GM23248 (cell line): ENCODE results near the gene MAML3. TPM values are rescaled to one million over a fixed set of nuclear protein-coding genes. Genes with fewer than 3 reads are reported as not detected.

Source experiments
- DNase-seq: peaks from one replicate; pipeline ENCODE4 v3.0.0-alpha.2; 2015
- H2AFZ ChIP-seq: fragments of 200-600 bp; sonication (generic); 2 replicates; pipeline ENCODE4 v1.6.1; 2016; ENCODE audit warnings: antibody characterized with exemption
- H3F3A ChIP-seq: fragments of 200-600 bp; sonication (generic); 2 replicates; pipeline ENCODE4 v1.6.1; 2016; ENCODE audit warnings: mild to moderate bottlenecking, antibody characterized with exemption, mixed run types; ENCODE audit not compliant: insufficient read depth
- H3K27ac ChIP-seq: fragments of 200-600 bp; sonication (generic); 2 replicates; pipeline ENCODE4 v1.5.1; 2016; ENCODE audit warnings: mild to moderate bottlenecking
- H3K27me3 ChIP-seq: fragments of 200-600 bp; sonication (generic); replicated peaks from 2 replicates; pipeline ENCODE4 v1.6.1; 2016; ENCODE audit warnings: mild to moderate bottlenecking; ENCODE audit not compliant: insufficient read depth
- H3K36me3 ChIP-seq: fragments of 200-600 bp; sonication (generic); 2 replicates; pipeline ENCODE4 v1.6.1; 2016; ENCODE audit warnings: low read depth, mild to moderate bottlenecking
- H3K4me1 ChIP-seq: fragments of 200-600 bp; sonication (generic); 2 replicates; pipeline ENCODE4 v1.6.1; 2016; ENCODE audit warnings: mild to moderate bottlenecking; ENCODE audit not compliant: insufficient read depth
- H3K4me2 ChIP-seq: fragments of 200-600 bp; sonication (generic); one replicate; pipeline ENCODE4 v1.6.1; 2016; ENCODE audit warnings: mild to moderate bottlenecking; ENCODE audit not compliant: unreplicated experiment
- H3K4me3 ChIP-seq: fragments of 200-600 bp; sonication (generic); 2 replicates; pipeline ENCODE4 v1.5.1; 2016; ENCODE audit warnings: mild to moderate bottlenecking
- H3K79me2 ChIP-seq: fragments of 200-600 bp; sonication (generic); 2 replicates; pipeline ENCODE4 v1.6.1; 2016; ENCODE audit warnings: mild to moderate bottlenecking; ENCODE audit not compliant: insufficient read depth
- H3K9ac ChIP-seq: fragments of 200-600 bp; sonication (generic); 2 replicates; pipeline ENCODE4 v1.6.1; 2016; ENCODE audit warnings: mild to moderate bottlenecking
- H3K9me2 ChIP-seq: fragments of 200-600 bp; sonication (generic); 2 replicates; pipeline ENCODE4 v1.6.1; 2016; ENCODE audit warnings: mixed run types, mild to moderate bottlenecking, moderate library complexity; ENCODE audit not compliant: insufficient read depth
- H3K9me3 ChIP-seq: fragments of 200-600 bp; sonication (generic); one replicate; pipeline ENCODE4 v1.6.1; 2017; ENCODE audit warnings: low read depth
- H4K20me1 ChIP-seq: fragments of 200-600 bp; sonication (generic); 2 replicates; pipeline ENCODE4 v1.6.0; 2016; ENCODE audit not compliant: insufficient read depth
- EZH2 ChIP-seq: fragments of 200-600 bp; sonication (generic); IDR thresholded peaks from 2 replicates; pipeline ENCODE4 v1.6.1; 2018; ENCODE audit warnings: antibody characterized with exemption, mild to moderate bottlenecking; ENCODE audit not compliant: insufficient read depth, poor library complexity, severe bottlenecking
- EZH2phosphoT487 ChIP-seq: fragments of 200-600 bp; sonication (generic); IDR thresholded peaks from 2 replicates; pipeline ENCODE4 v1.6.1; 2018; ENCODE audit warnings: antibody characterized with exemption, moderate library complexity, mild to moderate bottlenecking, low read depth; ENCODE audit not compliant: insufficient read depth
- WGBS, 2 experiments: methylation state at CpG; one replicate each; pipeline ENCODE4 v1.1.6; 2015 to 2017; ENCODE audit warnings: low lambda C conversion rate in 2 of 2, low coverage in 1 of 2; ENCODE audit errors: missing lambda C conversion rate in 2 of 2; 5-methylcytosine and 5-hydroxymethylcytosine counted together
- in situ Hi-C: fragments of 300-500 bp; cut with MboI; formaldehyde crosslinking; loops from 2 replicates; pipeline ENCODE4 v1.15.0; 2020
- polyA plus RNA-seq: library from polyadenylated mRNA; unstranded; fragments of >200 nt; fragmentation: Nextera tagmentation; extraction: Ambion mirVana; gene quantifications from 2 replicates; pipeline ENCODE4 v1.2.1, GENCODE V29; 2016
- total RNA-seq: library from RNA; depleted of rRNA; stranded (reverse); fragments of >200 nt; shearing (Covaris generic); gene quantifications from 2 replicates; pipeline ENCODE4 v1.2.3, GENCODE V29; 2014

Gene MAML3
- total and polyA plus RNA-seq, 2 experiments from 2014 or later, result 0.96 to 1.5 TPM

DNA sequence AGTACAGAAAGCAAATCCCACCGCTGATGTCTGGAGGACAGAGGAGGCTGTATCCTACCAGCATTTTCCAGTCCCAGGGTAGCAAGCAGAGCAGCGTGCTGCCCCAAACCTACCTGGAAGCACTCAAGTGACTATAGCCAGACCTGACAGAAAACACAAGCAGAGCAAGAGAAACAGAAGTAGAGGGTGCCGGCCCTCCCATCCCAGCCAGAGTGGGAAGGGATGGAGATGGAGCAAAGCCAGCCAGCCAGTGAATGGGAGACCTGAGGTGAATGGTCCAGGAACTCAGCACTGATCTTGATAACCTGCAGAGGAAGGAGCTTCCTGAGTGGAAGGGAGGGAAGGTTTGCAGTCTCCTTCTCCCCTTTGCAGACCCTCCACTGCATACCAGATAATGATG, 185.2 kb downstream of the MAML3 start:
- Histone ChIP-seq H2AFZ (no peak overlapping the region), H3K4me1 (peaks cover 8% of the 10 kb centered on the region; the same call in 1 of the 2 replicates), H3K79me2 (no peaks in the 10 kb centered on the region), H3K9me2 (no peaks in the 10 kb centered on the region), H3K27me3 (no peaks in the 10 kb centered on the region), H4K20me1 (no peaks in the 10 kb centered on the region), H3K9me3 (no peaks in the 10 kb centered on the region), H3K9ac (no peak overlapping the region), H3F3A (no peaks in the 10 kb centered on the region), H3K4me3 (no peak overlapping the region), H3K4me2 (no peak overlapping the region), H3K36me3 (no peaks in the 10 kb centered on the region), H3K27ac (no peak overlapping the region)
- WGBS, 2 experiments, result 65 to 66% methylated on average over 3 of the region's 3 CpGs
- TF ChIP-seq EZH2 (no peak), EZH2phosphoT487 (no peak)
- in situ Hi-C loops, result no loop called here
- no peak for DNase-seq

- Histone ChIP-seq H3K4me3 (no peak overlapping the region), H3K79me2 (no peaks in the 10 kb centered on the region), H3K9me3 (no peaks in the 10 kb centered on the region), H3K36me3 (no peaks in the 10 kb centered on the region), H3K9me2 (no peaks in the 10 kb centered on the region), H2AFZ (no peak overlapping the region), H4K20me1 (no peaks in the 10 kb centered on the region), H3F3A (no peaks in the 10 kb centered on the region), H3K9ac (no peak overlapping the region), H3K4me1 (no peaks in the 10 kb centered on the region), H3K27me3 (no peaks in the 10 kb centered on the region), H3K4me2 (no peak overlapping the region), H3K27ac (no peak overlapping the region)
- DNase-seq, result no peak
- no peak for TF ChIP-seq EZH2phosphoT487
- TF ChIP-seq EZH2, result no peak
- 80 to 84% methylated on average over 4 of the region's 4 CpGs for WGBS, 2 experiments
- in situ Hi-C loops, result no loop called here
Observed at GRCh38 chr4:139966383-139966782, 187.6 kb downstream of the MAML3 start.

- H3K4me3 ChIP-seq, result no peak overlapping the region
- DNase-seq, result no peak
- WGBS, 2 experiments, result 4 to 6% methylated on average over 1 of the region's 1 CpG
- no peaks in the 10 kb centered on the region for H4K20me1 ChIP-seq
- H3K36me3 ChIP-seq, result no peaks in the 10 kb centered on the region
- H3K27me3 ChIP-seq, result no peaks in the 10 kb centered on the region
- H3K79me2 ChIP-seq, result no peaks in the 10 kb centered on the region
- H3K9ac ChIP-seq, result no peak overlapping the region
- in situ Hi-C loops, result no loop called here
- no peak overlapping the region for H3K4me2 ChIP-seq
- no peaks in the 10 kb centered on the region for H3K4me1 ChIP-seq
- H3K9me3 ChIP-seq, result no peaks in the 10 kb centered on the region
- TF ChIP-seq EZH2 (no peak), EZH2phosphoT487 (no peak)
- no peak overlapping the region for H2AFZ ChIP-seq
- no peaks in the 10 kb centered on the region for H3F3A ChIP-seq
- H3K27ac ChIP-seq, result no peak overlapping the region
- no peaks in the 10 kb centered on the region for H3K9me2 ChIP-seq
Observed at GRCh38 chr4:139965789-139966188, 188.2 kb downstream of the MAML3 start.

DNA sequence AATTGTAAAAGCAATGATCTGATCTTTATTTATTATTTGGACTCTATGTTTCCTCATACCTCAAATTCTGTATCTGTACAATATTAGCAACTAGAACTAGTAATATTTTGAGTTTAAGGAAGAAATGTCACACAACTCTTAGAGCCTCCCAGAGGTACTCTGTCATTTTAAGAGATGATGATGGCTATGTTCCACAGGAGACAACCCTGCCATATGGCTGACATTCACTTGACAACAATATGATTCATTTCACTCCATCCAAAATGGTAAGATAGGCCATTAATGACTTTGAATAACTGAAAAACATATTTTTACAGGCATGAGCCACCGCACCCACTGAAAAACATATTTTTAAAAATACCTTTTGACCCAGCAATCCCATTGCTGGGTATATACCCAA, 190.3 kb downstream of the MAML3 start:
- Histone ChIP-seq H3K9me2 (no peaks in the 10 kb centered on the region), H3K9ac (no peak overlapping the region), H3K36me3 (no peaks in the 10 kb centered on the region), H2AFZ (no peak overlapping the region), H3F3A (no peaks in the 10 kb centered on the region), H3K9me3 (no peaks in the 10 kb centered on the region), H3K27me3 (no peaks in the 10 kb centered on the region), H3K79me2 (no peaks in the 10 kb centered on the region), H4K20me1 (no peaks in the 10 kb centered on the region), H3K27ac (no peak overlapping the region), H3K4me3 (no peak overlapping the region), H3K4me2 (no peak overlapping the region), H3K4me1 (no peaks in the 10 kb centered on the region)
- no peak for TF ChIP-seq EZH2phosphoT487
- no peak for TF ChIP-seq EZH2
- WGBS, 2 experiments, result 92 to 100% methylated on average over 1 of the region's 1 CpG
- in situ Hi-C loops, result no loop called here
- no peak for DNase-seq

GRCh38 chr4:139962130-139962684, 191.8 kb downstream of the MAML3 start:
- Histone ChIP-seq H3K9me3 (no peaks in the 10 kb centered on the region), H3K27ac (no peak overlapping the region), H4K20me1 (no peaks in the 10 kb centered on the region), H3K9ac (no peak overlapping the region), H3K9me2 (no peaks in the 10 kb centered on the region), H2AFZ (no peak overlapping the region), H3K79me2 (no peaks in the 10 kb centered on the region), H3F3A (no peaks in the 10 kb centered on the region), H3K36me3 (no peaks in the 10 kb centered on the region), H3K4me3 (no peak overlapping the region), H3K4me1 (no peaks in the 10 kb centered on the region), H3K4me2 (no peak overlapping the region), H3K27me3 (no peaks in the 10 kb centered on the region)
- TF ChIP-seq EZH2 (no peak), EZH2phosphoT487 (no peak)
- in situ Hi-C loops, result no loop called here
- WGBS, 2 experiments, result 92 to 95% methylated on average over 2 of the region's 2 CpGs
- DNase-seq, result no peak
